MM.1S (cell line): ENCODE results near the gene GNG3.

Source experiments
- DNase-seq: peaks from one replicate; pipeline ENCODE4 v3.0.0-alpha.2; 2015
- H2AFZ ChIP-seq: fragments of 300-600 bp; sonication (generic); 2 replicates; pipeline ENCODE4 v1.6.0; 2016; ENCODE audit warnings: antibody characterized with exemption, low read length
- H3F3A ChIP-seq: fragments of 300-600 bp; sonication (generic); 2 replicates; pipeline ENCODE4 v1.6.1; 2016; ENCODE audit warnings: mild to moderate bottlenecking, antibody characterized with exemption, low read length, moderate library complexity, mixed read lengths; ENCODE audit not compliant: insufficient read depth
- H3K27ac ChIP-seq: fragments of 300-600 bp; sonication (generic); 2 replicates; pipeline ENCODE4 v1.5.1; 2016; ENCODE audit warnings: mild to moderate bottlenecking, low read length
- H3K27me3 ChIP-seq: fragments of 300-600 bp; sonication (generic); replicated peaks from 2 replicates; pipeline ENCODE4 v1.6.0; 2016; ENCODE audit warnings: low read length; ENCODE audit not compliant: insufficient read depth
- H3K36me3 ChIP-seq: fragments of 300-600 bp; sonication (generic); replicated peaks from 2 replicates; pipeline ENCODE4 v1.6.1; 2016; ENCODE audit warnings: mild to moderate bottlenecking, low read length, mixed read lengths; ENCODE audit not compliant: insufficient read depth
- H3K4me1 ChIP-seq: fragments of 300-600 bp; sonication (generic); 2 replicates; pipeline ENCODE4 v1.6.1; 2016; ENCODE audit warnings: low read length, mixed read lengths
- H3K4me2 ChIP-seq: fragments of 300-600 bp; sonication (generic); 2 replicates; pipeline ENCODE4 v1.6.0; 2016; ENCODE audit warnings: low read depth, low read length
- H3K4me3 ChIP-seq: fragments of 300-600 bp; sonication (generic); 2 replicates; pipeline ENCODE4 v1.5.1; 2016; ENCODE audit warnings: low read length, mixed read lengths
- H3K79me2 ChIP-seq: fragments of 300-600 bp; sonication (generic); 2 replicates; pipeline ENCODE4 v1.6.1; 2016; ENCODE audit warnings: mixed run types, low read length, mixed read lengths
- H3K9ac ChIP-seq: fragments of 300-600 bp; sonication (generic); 2 replicates; pipeline ENCODE4 v1.6.1; 2016; ENCODE audit warnings: low read length, mixed read lengths
- H3K9me2 ChIP-seq: fragments of 300-600 bp; sonication (generic); replicated peaks from 2 replicates; pipeline ENCODE4 v1.6.1; 2016; ENCODE audit warnings: mild to moderate bottlenecking, low read length, mixed read lengths; ENCODE audit not compliant: insufficient read depth
- H3K9me3 ChIP-seq: fragments of 300-600 bp; sonication (generic); replicated peaks from 2 replicates; pipeline ENCODE4 v1.6.1; 2016; ENCODE audit warnings: mild to moderate bottlenecking, low read length, mixed read lengths; ENCODE audit not compliant: insufficient read depth
- H4K20me1 ChIP-seq: fragments of 300-600 bp; sonication (generic); 2 replicates; pipeline ENCODE4 v1.6.1; 2016; ENCODE audit warnings: mild to moderate bottlenecking, low read length, moderate library complexity, mixed read lengths; ENCODE audit not compliant: insufficient read depth
- EZH2 ChIP-seq: fragments of 300-600 bp; sonication (generic); optimal IDR thresholded peaks from 2 replicates; pipeline ENCODE3; 2017; ENCODE audit warnings: low read depth, mild to moderate bottlenecking, antibody characterized with exemption, low read length, mixed read lengths
- EZH2phosphoT487 ChIP-seq: fragments of 300-600 bp; sonication (generic); IDR thresholded peaks from 2 replicates; pipeline ENCODE4 v1.6.1; 2018; ENCODE audit warnings: antibody characterized with exemption, low read length
- TF ChIP-seq, protein P1 (sequence below): fragments of 300-600 bp; sonication (generic); IDR thresholded peaks from 2 replicates; pipeline ENCODE4 v1.5.1; 2016; ENCODE audit warnings: antibody characterized with exemption, low read length, mixed read lengths

Gene GNG3

DNA sequence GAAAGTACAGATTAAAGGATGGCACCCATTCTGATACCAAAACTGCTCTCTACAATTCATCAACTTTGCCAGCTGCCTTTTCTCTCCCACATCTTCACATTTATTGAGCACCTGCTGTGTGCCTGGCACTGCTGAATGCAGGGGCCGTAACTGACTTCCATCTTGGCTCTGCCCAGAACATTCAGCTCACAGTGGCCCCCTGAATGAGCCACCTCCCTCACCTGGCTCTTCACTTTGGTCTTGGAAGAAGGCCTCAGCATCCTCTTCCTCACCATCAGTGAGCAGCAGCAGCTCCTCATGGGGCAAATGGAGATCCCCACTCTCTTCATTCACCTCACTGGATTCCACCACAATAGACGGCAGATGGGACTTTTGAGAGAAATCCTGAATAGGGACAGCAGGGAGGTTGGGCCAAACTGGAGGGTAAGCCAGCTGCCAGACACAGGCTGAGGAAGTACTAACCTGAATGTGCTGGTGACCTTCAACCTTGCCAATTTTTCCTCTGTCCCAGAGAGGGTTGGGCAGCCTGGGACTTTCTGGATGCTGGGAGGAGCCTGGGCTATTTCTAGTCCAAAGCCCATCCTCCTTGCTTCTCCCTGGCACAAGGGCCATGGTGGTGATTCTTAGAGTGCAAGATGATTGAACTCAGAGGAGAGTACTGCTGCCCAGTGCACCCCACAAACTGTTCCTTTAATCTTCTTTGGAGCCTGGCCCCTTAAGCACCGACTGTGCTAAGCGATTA lies 37.9 kb upstream of the GNG3 start:
- Histone ChIP-seq H2AFZ (no peak overlapping the region), H3F3A (peaks cover 56% of the 10 kb centered on the region), H4K20me1 (no peaks in the 10 kb centered on the region), H3K27me3 (no peaks in the 10 kb centered on the region), H3K4me2 (no peak overlapping the region), H3K9me2 (no peaks in the 10 kb centered on the region), H3K36me3 (no peaks in the 10 kb centered on the region; the same call in 1 of the 2 replicates), H3K9ac (no peak overlapping the region), H3K79me2 (peaks cover 63% of the 10 kb centered on the region), H3K4me3 (no peak overlapping the region), H3K27ac (no peak overlapping the region), H3K4me1 (peaks cover 13% of the 10 kb centered on the region), H3K9me3 (no peaks in the 10 kb centered on the region)
- TF ChIP-seq, protein P1, sequence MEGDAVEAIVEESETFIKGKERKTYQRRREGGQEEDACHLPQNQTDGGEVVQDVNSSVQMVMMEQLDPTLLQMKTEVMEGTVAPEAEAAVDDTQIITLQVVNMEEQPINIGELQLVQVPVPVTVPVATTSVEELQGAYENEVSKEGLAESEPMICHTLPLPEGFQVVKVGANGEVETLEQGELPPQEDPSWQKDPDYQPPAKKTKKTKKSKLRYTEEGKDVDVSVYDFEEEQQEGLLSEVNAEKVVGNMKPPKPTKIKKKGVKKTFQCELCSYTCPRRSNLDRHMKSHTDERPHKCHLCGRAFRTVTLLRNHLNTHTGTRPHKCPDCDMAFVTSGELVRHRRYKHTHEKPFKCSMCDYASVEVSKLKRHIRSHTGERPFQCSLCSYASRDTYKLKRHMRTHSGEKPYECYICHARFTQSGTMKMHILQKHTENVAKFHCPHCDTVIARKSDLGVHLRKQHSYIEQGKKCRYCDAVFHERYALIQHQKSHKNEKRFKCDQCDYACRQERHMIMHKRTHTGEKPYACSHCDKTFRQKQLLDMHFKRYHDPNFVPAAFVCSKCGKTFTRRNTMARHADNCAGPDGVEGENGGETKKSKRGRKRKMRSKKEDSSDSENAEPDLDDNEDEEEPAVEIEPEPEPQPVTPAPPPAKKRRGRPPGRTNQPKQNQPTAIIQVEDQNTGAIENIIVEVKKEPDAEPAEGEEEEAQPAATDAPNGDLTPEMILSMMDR = no peak
- TF ChIP-seq EZH2 (no peak), EZH2phosphoT487 (no peak)
- DNase-seq = no peak

DNA sequence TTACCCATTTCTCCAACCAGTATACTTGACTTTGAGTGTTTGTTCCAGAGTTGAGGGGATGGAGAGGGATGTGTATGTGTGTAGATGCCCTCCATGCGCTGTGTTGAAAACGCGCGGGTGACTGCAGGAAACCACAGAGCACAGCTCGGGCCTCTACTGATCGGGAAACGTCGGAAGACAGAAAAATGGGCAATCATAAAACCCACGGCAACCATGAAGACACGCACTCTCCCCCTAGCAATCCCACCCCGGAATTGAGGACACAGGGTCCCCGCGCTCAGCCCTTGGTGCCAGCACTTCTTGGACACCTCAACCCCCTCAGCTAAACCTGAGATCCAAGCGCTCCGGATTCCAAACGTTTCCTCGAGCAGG lies 36.3 kb upstream of the GNG3 start:
- peak overlapping the region; percentile 87 for H2AFZ ChIP-seq
- H3K9ac ChIP-seq = peak overlapping the region; percentile 89
- peaks cover 42% of the 10 kb centered on the region for H3F3A ChIP-seq
- H3K36me3 ChIP-seq = no peaks in the 10 kb centered on the region; the same call in 1 of the 2 replicates
- peak overlapping the region; percentile 65; the same call in 1 of the 2 replicates for H3K27ac ChIP-seq
- H3K4me2 ChIP-seq = peak overlapping the region; percentile 83
- H4K20me1 ChIP-seq = no peaks in the 10 kb centered on the region
- peaks cover 10% of the 10 kb centered on the region for H3K4me1 ChIP-seq
- no peaks in the 10 kb centered on the region for H3K9me3 ChIP-seq
- peaks cover 57% of the 10 kb centered on the region for H3K79me2 ChIP-seq
- no peaks in the 10 kb centered on the region for H3K27me3 ChIP-seq
- no peaks in the 10 kb centered on the region for H3K9me2 ChIP-seq
- TF ChIP-seq, protein P1 = no peak
- TF ChIP-seq EZH2 (no peak), EZH2phosphoT487 (no peak)
- peak overlapping the region; percentile 98 for H3K4me3 ChIP-seq
- DNase-seq = no peak

DNA sequence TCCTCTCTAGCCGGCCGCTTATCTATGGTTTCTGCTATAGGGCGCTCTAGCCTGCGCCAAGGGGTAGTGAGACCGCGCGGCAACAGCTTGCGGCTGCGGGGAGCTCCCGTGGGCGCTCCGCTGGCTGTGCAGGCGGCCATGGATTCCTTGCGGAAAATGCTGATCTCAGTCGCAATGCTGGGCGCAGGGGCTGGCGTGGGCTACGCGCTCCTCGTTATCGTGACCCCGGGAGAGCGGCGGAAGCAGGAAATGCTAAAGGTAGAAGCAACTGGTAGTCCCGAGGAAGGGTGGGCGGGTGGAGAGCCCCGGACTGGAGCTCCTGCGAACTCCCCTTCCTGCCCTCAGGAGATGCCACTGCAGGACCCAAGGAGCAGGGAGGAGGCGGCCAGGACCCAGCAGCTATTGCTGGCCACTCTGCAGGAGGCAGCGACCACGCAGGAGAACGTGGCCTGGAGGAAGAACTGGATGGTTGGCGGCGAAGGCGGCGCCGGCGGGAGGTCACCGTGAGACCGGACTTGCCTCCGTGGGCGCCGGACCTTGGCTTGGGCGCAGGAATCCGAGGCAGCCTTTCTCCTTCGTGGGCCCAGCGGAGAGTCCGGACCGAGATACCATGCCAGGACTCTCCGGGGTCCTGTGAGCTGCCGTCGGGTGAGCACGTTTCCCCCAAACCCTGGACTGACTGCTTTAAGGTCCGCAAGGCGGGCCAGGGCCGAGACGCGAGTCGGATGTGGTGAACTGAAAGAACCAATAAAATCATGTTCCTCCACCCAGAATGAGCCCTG lies 35.7 kb upstream of the GNG3 start, which contains the start of the genes LBHD1 and UQCC3:
TSS of gene LBHD1 (minus strand) at position 660 of the 782 bp plus-strand sequence. CDS start 2,236 bp downstream, outside the sequence.
TSS of gene UQCC3 (plus strand) at position 66 of the 782 bp plus-strand sequence. CDS start at position 139, 73 bp downstream.
- Histone ChIP-seq H3K9me2 (no peaks in the 10 kb centered on the region), H3K27me3 (no peaks in the 10 kb centered on the region), H3K27ac (peak within 1 kb of the TSS; percentile 65), H3K9ac (peak within 1 kb of the TSS; percentile 89), H3K4me1 (peaks cover 8% of the 10 kb centered on the region), H3K4me2 (peak within 1 kb of the TSS; percentile 83), H3K36me3 (no peaks in the 10 kb centered on the region; the same call in none of the 2 replicates), H3K4me3 (peak within 1 kb of the TSS; percentile 98), H4K20me1 (no peaks in the 10 kb centered on the region), H3K79me2 (peaks cover 57% of the 10 kb centered on the region), H2AFZ (peak within 1 kb of the TSS; percentile 87), H3K9me3 (no peaks in the 10 kb centered on the region), H3F3A (peaks cover 42% of the 10 kb centered on the region)
- DNase-seq = peak; percentile 86
- TF ChIP-seq, protein P1 = no peak
- TF ChIP-seq EZH2 = no peak
- TF ChIP-seq EZH2phosphoT487 = no peak
